Central memory CD4-positive, alpha-beta T cell (primary cell): ENCODE measurements around the gene FES.
"Not testable (repeated sequence)": the region's sequence is repeated elsewhere in the genome, so short reads cannot be mapped to it uniquely, and the experiment has no call there.

Experiments used
- DNase-seq: peaks from one replicate; pipeline ENCODE4 v3.0.0; 2022

The FES gene

DNA sequence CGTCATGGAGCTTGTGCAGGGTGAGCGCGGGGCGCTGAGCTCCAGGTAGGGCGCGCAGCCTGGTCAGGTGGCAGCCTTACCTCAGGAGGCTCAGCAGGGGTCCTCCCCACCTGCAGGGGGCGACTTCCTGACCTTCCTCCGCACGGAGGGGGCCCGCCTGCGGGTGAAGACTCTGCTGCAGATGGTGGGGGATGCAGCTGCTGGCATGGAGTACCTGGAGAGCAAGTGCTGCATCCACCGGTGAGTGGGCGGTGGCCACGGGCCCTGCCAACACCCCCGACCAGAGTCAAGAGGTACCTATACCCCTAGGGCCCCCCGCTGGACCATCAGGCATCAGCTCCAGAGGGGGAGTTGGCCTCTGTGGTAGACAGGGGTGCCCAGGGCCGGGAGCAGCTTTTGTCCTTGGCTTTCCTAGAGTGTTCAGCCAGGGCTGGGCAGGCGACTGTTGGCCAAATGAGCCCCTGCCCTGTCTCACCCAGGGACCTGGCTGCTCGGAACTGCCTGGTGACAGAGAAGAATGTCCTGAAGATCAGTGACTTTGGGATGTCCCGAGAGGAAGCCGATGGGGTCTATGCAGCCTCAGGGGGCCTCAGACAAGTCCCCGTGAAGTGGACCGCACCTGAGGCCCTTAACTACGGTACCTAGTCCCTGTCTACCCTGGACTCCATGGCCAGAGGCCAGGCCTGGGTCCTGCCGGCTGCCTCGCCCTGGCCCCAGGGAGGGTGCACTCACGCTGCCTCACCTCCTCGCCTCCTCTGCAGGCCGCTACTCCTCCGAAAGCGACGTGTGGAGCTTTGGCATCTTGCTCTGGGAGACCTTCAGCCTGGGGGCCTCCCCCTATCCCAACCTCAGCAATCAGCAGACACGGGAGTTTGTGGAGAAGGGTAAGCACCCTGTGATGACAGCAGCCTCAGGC, 9.1 kb downstream of the FES start:
- DNase-seq = no peak

DNA sequence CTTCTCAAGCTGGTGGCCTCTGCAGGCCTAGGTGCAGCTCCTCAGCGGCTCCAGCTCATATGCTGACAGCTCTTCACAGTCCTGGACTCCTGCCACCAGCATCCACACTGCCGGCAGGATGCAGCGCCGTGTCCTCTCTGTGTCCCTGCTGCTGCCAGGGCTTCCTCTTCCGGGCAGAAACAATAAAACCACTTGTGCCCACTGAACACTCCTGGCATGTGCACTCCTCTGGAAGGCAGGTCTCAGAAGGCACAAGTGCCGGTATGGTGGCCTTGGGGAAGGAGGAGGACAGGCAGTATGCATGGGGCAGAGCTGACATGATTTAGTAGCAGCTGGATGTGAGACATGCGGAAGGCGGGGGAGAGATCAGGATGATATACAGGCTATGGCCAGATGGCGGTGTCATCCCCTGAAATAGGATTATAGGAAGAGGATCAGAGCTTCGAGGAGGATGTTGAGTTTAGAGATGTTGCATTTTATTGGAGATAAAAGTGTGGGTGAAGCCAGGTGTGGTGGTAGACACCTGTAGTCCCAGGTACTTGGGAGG, 11.3 kb downstream of the FES start:
- DNase-seq = no peak

DNA sequence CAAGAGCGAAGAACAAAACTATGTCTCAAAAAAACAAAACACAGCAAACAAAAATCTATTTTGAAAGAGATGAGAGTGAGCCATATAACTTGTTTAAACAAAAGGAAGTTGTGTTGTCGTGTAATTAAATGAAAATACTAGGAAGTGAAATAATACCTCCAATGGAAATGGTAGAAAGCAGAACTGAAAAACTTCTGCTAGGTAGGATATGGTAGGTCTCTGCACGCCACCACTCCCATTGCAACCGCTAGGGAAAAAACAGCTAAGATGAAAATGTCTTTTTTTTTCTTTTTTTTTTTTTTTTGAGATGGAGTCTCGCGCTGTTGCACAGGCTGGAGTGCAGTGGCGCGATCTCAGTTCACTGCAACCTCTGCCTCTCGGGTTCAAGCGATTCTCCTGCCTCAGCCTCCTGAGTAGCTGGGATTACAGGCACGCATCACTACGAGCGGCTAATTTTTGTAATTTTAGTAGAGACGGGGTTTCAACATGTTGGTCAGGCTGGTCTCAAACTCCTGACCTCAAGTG, 12.9 kb downstream of the FES start:
- DNase-seq = not testable (repeated sequence)

DNA sequence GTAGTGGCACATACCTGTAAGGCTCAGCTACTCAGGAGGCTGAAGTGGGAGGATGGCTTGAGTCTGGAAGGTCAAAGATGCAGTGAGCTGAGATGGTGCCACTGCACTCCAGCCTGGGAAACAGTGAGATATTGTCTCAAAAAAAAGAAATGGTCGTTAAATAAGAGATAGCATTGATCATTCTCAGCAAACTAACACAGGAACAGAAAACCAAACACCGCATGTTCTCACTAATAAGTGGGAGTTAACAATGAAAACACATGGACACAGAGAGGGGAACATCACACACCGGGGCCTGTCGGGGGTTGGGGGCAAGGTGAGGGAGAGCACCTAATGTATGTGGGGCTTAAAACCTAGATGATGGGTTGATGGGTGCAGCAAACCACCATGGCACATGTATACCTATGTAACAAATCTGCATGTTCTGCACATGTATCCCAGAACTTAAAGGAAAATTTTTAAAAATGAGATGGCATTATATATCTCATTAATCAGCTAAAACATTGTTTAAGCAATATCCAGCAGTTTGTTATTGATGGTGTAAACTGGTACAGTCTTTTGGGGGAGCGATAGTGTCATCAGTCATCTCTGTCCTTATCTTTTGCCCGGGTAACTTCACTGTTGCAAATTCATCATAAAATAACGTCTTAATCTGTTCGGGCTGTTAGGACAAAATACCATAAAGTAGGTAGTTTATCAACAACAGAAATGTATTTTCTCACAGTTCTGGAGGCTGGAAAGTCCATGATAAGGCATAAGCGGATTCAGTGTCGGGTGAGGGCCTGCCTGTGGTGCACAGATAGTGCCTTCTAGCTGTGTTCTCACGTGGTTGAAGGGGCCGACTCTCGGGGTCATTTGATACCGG, 17.1 kb downstream of the FES start:
- DNase-seq = no peak

DNA sequence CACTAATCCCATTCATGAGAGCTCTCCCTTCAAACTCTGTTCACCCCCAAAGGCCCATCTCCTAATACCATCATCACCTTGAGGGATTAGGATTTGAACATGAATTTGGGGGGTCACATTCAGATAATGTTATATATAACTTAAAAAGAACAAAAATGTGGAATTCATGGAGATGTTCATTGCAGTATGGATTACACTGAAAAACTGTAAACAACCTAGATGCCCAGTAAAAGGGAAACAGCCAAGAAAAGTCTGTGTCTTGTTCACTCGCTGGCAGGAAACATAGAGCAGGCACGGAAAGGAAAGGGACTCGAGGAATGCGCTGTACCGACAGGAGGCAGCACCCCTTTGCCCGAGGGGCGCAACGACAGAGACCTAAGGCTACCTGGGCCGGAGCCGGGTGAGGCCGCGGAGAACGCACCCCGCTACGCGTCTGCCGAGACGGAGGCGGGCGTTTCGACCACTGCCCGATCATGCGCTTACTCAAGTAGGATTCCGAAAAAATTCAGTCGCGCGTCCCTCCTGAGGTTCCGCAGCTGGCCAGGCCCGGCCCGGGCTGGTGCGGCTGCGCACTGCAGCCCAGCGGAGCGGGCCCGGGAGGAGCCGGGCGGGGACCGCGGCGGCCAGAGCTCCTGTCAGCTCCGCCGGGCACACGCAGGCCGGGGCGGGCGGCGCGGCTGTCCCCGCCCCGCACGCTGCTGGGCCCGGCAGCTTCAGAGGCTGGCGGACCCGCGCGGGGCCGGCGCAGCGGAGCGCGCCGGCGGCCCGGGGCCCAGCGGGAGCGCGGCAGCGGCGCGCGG, 17.9 kb downstream of the FES start:
- DNase-seq = peak; percentile 71

DNA sequence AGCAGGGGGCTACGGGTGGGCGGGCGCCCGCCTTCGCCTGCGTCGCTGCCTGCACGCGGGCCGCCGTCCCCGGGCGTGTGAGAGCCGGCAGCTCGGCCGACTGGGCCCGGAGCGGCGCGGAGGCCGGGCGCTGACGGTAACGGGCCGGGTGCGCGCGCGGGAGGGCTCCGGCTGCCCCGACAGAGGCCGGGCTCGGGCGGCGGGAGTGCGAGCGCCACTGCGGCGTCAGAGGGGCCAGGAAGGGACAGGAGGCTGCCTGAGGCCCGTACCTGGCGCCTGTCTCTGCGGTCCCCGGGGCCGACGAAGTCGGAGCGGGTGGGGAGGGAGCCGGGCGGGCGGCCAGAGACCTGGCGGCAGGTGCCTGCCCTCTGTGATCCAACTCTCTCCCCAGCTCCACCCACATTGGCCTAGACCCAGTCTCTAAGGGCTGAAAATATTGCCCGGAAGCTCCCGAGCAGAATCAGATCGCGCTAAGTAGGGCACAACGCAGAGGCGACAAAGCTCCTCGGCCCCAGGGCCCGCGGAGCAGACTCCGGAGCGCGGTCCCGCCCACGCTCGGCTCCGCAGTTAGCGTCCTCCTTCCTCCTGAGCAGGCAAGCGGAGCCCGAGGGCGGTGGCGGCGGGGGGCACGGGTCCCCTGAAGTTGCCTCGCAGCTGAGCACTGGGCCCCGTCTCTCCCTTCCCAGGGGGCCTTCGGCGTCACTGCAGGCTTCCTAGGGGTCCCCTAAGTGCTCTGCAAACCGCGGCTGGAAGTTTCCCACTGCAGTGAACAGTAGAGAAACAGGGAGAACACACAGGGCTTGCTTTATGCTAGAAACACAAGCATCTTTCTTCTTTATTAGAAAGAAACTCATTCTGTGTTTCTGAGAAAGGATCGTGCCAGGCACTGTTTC, 18.8 kb downstream of the FES start, which contains the start of gene MAN2A2:
Gene MAN2A2 (plus strand): TSS at position 463 of the 893 bp plus-strand sequence. CDS start 906 bp downstream, outside the sequence.
- DNase-seq = peak; percentile 68

DNA sequence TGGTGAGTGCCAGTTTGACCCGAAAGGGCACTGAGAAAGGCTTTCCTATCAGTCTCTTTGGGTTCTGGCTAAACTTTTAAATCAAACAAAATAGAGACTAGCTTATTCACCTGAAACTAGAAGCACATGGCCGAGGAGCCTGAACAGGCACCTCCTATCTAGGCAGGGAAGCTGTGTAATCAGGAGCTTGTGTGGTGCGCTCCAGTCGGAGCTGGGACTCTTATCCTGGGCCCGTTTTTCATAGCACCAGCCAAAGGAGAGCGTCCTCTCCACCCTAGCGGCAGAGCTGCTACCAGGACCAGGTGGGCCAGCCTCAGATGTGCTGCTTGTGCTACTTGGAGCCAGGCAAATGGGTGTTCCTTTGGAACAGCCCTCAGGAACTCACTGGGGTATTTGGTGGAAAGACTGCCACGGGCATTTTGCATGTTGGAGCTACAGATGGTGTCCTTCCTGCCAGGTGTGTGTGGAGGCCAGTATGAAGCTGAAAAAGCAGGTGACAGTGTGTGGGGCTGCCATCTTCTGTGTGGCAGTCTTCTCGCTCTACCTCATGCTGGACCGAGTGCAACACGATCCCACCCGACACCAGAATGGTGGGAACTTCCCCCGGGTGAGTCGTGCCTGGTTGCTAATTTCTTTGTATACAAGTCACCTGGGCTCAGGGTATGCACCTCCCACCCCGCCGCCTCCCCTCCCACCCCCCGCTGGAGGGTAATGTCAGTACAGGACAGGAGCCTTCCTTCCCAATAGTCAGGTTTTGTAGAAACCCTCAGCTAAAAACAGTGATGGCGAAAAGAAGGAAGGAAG, 19.6 kb downstream of the FES start:
- no peak for DNase-seq

DNA sequence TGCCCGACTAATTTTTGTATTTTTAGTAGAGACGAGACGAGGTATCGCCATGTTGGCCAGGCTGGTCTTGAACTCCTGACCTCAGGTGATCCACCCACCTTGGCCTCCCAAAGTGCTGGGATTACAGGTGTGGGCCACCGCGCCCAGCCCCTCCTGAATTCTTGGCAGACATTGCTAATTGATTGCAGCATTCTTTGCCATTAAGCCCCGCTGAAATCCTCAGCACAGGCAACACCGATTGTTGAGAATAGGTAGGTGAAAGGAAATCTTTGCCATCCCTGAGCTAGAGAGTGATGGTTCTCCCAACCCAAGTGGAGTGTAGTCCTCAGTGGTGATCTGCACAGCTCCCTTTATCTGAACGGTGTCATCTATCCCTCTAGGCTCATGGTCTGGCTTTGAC, 20.4 kb downstream of the FES start:
- DNase-seq = no peak

DNA sequence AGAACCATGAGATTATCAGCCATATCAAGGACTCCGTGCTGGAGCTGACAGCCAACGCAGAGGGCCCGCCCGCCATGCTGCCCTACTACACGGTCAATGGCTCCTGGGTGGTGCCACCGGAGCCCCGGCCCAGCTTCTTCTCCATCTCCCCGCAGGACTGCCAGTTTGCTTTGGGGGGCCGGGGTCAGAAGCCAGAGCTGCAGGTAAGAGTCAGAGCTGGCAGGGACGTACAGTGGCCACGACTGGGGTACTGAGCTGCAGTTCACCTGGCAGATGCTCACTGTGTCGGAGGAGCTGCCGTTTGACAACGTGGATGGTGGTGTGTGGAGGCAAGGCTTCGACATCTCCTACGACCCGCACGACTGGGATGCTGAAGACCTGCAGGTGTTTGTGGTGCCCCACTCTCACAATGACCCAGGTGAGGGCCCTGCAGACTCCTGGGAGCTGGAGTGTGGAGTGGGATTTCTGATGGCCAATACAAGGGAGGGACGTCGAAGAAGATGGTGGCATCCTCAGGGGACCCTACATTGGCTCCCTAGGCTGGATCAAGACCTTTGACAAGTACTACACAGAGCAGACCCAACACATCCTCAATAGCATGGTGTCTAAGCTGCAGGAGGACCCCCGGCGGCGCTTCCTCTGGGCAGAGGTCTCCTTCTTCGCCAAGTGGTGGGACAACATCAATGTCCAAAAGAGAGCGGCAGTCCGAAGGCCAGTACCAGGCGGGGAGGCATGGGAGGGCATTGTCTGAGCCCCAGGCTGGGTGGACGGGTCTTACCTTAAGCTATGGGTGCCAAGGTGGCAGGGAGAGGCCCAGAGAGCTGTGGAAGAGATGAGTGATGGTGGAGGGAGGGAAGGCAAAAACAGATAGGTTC, 21.2 kb downstream of the FES start:
- no peak for DNase-seq

DNA sequence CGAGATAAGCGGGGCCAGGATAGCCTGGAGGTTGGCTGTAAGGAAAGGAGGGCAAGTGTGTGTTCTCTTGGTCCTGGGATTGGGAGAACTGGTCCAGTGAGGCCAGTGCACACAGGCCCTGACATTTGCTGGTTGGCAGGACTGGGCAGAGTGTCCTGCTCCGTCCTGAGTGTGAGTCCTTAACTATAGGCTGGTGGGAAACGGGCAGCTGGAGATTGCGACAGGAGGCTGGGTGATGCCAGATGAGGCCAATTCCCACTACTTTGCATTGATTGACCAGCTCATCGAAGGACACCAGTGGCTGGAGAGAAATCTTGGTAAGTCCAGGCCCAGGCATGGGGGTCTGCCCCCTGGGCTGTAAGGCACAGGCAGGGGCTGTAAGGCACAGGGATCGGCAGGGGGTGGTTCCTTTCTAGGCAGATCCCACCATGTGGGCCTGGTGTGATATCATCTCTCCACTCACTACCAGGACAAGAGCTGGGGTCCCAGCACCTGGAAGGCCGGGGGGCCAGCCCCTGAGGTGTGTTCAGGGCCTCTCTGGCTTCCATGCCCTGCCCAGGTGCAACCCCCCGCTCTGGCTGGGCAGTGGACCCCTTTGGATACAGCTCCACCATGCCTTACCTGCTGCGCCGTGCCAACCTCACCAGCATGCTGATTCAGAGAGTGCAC, 22.0 kb downstream of the FES start:
- no peak for DNase-seq

DNA sequence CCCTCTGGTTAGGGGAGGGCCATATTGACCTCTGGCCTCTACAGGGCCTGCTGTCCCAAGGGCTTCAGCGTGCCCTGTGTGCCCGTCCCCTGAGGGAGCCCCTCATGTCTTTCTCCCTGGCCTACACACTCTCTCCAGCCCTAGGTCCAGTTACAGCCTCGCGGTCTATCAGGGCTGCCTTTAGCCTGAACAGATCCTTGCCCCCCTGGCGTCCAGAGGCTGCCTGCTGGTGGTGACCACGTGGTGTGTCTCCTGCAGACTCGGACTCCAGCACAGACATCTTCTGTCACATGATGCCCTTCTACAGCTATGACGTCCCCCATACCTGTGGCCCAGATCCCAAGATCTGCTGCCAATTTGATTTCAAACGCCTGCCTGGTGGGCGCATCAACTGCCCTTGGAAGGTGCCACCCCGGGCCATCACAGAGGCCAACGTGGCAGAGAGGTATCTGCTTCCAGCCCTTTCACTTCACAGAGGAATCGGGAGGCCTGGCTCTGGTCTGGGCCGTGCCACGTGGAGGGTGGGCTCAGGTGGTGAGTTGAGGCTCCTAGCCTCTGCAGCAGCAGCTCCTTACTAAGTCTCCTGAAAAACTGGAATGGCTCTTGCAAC, 22.9 kb downstream of the FES start:
- no peak for DNase-seq

DNA sequence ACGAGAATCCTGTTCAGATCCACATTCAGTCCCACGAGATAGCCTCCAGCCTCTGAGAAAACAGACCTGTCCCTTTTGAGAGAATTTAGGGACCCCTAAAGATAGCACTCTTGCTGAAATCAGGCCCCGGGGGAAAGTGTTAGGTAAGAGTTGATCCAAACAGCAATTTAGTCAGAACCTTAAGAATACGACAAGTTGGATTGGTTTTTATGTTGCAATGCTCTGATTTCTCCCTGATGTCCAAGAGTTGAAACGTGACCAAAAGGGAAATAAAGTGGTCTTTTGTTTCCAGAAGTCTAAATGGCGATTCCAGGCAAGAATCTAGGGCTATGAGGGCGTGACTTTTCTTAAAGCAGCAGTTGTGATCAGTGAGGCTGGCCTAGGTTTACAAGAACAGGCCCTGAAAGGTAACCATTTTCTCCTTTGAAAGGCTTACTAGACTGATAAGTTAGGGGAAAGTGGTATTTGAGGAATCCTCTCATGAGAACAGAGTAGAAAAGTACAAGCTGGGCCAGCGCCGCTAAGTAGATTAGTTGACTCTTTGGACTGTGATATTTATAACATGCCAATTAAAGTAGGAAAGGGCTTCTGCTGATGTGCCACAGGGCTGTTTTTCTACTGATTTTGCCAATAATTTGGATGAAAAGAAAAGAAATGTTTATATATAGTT, 23.7 kb downstream of the FES start:
- DNase-seq = no peak

DNA sequence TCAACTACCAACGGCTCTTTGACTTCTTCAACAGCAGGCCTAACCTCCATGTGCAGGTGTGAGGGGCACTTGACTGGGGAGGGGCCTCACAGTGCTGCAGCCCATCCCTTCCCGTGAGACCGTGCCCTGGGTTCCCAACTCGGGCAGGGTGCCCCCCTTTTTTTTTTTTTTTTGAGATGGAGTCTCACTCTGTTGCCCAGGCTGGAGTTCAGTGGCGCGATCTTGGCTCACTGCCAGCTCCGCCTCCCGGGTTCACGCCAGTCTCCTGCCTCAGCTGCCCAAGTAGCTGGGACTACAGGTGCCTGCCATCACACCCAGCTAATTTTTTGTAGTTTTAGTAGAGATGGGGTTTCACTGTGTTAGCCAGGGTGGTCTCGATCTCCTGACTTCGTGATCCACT, 25.1 kb downstream of the FES start:
- not testable (repeated sequence) for DNase-seq

DNA sequence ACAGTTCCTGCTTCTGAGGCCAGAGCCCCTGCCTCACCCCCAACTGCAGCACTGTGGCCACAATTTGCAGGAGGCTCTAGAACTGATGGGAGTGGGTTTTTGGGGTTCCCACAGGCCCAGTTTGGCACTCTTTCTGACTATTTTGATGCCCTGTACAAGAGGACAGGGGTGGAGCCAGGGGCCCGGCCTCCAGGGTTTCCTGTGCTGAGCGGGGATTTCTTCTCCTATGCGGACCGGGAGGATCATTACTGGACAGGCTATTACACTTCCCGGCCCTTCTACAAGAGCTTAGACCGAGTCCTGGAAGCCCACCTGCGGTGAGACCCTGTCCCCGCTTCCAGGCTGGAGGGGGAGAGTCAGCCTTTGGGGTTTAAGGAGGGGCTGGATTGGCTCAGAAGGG, 25.7 kb downstream of the FES start:
- DNase-seq = no peak

DNA sequence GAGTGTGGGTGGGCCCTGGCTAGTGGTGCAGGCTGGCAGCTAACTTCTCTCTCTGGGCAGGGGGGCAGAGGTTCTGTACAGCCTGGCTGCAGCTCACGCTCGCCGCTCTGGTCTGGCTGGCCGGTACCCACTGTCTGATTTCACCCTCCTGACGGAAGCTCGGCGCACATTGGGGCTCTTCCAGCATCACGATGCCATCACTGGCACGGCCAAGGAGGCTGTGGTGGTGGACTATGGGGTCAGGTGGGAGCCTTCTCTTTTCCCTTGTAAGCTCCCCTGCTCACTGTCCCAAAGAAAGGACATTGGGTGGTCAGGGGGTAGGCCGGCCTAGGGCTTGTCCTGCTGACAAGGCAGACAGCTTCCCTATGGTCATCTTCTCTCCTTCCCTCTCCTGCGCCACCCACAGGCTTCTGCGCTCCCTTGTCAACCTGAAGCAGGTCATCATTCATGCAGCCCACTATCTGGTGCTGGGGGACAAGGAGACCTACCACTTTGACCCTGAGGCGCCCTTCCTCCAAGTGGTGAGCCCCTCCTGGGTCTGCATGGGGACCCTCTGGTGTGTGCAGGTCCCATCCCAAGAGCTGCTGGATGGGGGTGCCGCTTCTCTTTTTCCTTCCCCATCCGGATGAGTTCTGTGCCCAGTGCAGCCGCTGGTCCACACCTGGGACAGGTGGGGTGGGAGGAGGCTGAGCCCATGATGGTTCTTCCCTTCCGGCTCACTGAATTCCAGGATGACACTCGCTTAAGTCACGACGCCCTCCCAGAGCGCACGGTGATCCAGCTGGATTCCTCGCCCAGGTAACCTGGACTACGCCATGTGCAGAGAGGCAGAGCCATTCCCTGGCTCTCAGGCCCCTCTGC, 26.4 kb downstream of the FES start:
- no peak for DNase-seq

DNA sequence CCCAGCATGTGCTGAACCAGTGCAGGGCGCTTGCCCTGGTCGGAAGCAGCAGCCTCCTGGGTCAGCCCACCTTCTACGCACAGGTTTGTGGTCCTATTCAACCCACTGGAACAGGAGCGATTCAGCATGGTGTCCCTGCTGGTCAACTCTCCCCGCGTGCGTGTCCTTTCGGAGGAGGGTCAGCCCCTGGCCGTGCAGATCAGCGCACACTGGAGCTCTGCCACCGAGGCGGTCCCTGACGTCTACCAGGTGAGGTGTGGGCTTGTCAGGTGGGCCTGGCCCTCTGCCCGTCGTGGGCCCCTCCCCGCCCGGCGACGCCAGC, 27.0 kb downstream of the FES start:
- no peak for DNase-seq
